Measurements from ENCODE around the gene SLC13A1.
"Not testable (repeated sequence)": the region's sequence is repeated elsewhere in the genome, so short reads cannot be mapped to it uniquely, and the experiment has no call there.

Gene SLC13A1

DNA sequence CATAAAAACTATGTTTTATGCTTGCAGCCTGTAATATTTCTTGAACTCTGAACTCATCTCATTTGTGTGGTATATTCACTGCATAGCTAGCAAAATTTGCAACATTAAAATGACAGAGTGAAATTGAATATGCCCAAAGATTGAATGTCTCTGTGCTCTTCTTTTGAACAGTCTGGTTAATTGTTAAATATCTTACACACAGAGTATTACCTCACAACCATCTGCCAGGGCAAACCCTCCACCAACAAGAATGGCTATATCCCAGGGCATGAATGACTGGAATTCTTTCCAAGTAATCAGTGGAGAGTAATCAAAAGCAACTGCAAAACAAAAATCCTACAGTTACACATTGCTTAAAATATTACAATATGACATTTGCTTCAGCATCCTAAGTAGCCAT lies 76.9 kb downstream of the SLC13A1 start:
- no peak for DNase-seq

DNA sequence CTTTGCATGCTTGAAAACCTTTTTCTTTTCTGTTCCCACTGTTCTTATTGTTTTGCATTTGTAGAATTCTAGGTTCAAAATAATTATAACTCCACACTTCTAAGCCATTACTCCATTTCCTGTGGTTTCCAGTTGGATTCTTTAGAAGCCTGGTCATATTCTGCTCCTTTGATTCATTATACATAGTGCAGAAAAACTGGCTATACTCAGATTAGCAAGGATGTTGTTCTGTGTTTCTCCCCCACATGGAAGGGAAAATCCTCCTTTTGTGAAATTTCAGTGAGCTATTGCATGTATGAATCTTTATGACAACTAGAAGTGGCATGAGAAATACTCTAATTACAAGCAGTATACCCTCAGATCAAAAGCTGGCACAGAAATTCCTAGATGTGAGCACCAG lies 79.5 kb downstream of the SLC13A1 start:
- no peak for DNase-seq

DNA sequence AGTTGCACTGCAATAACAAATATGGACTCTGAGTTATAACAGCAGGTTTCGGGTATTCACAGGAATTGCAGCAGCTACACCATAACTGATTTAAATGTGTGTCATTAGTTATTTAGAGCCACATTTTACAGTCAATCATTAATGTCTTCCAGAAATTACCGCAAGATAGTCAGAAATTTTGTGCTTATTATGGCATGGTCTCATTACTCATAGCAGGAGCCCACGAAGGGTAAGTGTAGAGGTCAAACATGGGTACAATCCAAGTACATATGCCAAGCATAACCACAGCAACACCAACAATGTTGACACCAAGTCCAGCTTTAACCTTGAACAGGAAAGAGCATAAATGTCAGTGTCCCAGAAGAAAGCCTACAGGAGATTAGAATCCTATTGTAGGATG lies 84.4 kb downstream of the SLC13A1 start:
- no peak for DNase-seq

DNA sequence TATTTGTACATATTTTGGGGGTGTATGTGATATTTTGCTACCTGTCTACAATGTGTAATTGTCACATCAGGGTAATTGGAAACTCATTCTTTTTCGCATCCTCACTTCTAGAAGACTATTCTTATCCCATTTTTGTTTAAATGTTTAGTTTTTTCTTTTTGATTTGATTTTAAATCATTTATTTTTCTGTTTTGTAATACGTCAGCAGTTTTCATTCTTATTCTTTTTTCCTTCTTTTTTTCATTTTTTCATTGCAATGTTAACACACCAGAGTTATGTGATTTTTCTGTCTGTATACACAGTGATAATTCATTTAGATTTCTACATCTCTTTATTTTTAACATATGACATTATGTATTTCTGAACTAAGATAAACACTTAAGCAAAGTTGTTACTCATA lies 85.5 kb downstream of the SLC13A1 start:
- DNase-seq: no peak

- no peak for DNase-seq
Observed at GRCh38 chr7:123112833-123113232, 86.9 kb downstream of the SLC13A1 start.

- no peak for DNase-seq
Observed at GRCh38 chr7:123099712-123100111, 100.1 kb downstream of the SLC13A1 start.

GRCh38 chr7:123096976-123097375 lies 102.8 kb downstream of the SLC13A1 start:
- no peak for DNase-seq

DNA sequence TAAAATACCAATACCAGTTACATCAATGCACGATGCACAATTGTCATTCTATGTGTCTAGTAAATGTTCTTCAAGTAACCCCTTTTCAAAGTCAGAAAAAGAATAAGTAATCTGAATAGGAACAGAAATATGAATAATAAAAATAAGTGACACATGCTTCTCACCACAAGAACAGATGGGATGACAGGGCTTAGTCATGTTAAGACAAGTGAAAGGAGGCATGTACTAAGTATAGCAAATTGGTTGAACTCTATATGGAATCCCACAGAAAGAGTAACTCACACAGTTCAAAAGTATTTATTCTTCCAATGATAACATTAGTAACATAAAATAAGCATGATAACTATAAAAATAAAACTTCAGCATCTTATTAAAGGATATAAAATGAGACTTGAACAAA lies 103.3 kb downstream of the SLC13A1 start:
- no peak for DNase-seq

GRCh38 chr7:123090456-123090855 lies 109.3 kb downstream of the SLC13A1 start:
- no peak for DNase-seq

- not testable (repeated sequence) for DNase-seq
Observed at GRCh38 chr7:123086910-123087309, 112.9 kb downstream of the SLC13A1 start.

DNA sequence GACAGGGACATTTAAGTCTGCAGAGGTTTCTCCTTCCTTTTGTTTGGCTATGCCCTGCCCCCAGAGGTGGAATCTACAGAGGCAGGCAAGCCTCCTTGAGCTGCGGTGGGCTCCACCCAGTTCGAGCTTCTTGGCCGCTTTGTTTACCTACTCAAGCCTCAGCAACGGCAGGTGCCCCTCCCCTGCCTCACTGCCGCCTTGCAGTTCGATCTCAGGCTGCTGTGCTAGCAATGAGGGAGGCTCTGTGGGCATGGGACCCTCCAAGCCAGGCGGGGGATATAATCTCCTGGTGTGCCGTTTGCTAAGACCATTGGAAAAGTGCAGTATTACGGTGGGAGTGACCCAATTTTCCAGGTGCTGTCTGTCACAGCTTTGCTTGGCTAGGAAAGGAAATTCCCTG lies 114.9 kb downstream of the SLC13A1 start:
- DNase-seq: not testable (repeated sequence)

- no peak for DNase-seq
Observed at GRCh38 chr7:123079021-123079420, 120.7 kb downstream of the SLC13A1 start.

DNA sequence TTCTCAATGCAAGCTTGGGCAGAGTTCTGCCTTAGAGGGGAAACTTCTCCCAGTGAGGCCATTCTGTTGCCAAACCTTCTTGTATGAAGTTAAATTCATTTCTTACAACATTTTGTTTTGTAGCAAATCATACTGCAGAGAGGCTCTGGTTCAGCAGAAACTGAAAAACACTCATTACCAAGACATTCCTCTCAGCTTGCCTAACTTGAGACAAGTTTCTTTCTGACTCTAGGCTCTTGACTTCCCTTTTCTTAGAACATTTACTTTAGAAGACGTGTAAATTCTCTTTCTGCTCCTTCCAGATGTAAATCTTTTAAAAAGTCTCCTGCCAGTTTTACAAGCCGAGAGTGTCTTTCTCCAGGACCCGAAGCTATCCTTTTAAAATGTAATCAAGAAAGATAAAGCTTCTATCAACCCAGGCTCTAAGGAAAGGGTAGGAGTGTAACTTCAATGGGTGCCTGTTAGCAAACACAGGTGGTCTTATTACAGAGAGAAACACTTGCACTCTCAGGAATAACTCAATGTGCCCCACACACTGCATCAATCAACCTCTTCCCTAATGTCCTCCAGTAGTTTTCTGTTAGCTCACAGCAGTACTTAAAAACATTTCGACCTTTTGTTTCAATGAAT lies 123.8 kb downstream of the SLC13A1 start:
- no peak for DNase-seq

GRCh38 chr7:123070702-123071286 lies 129.0 kb downstream of the SLC13A1 start:
- no peak for DNase-seq

DNA sequence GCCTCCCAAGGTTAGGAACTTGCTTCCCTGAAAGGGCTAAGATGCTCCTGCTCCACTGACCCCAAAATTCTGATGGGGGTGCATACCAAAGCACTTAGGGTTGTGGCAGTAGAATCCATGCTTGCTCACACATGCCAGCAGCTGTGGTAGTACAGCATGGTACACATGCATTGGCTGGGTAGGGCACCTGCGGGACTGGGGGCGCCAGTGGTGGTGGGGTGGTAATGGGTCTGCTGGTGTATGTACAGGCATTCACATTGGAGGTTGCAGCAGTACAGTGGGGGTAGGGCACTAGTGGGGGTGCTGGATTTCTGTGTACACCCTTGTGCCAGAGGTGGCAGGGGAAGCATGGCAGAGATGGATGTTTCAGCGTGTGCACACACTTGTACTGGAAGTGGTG lies 132.0 kb downstream of the SLC13A1 start:
- no peak for DNase-seq

Measured in NCI-H1436 treated with DMSO at 0.1 percent for 48 hours (cell line).